Naive thymus-derived CD4-positive, alpha-beta T cell (primary cell): ENCODE measurements around the gene SMARCD1. TPM values are rescaled to one million over a fixed set of nuclear protein-coding genes. Genes with fewer than 3 reads are reported as not detected.

Experiments used
- ATAC-seq: fragments of 150-1000 bp; cut with Tn5 transposase; 2 replicates; pipeline ENCODE4 v1.10.0; 2021; ENCODE audit warnings: mild to moderate bottlenecking, moderate library complexity
- CTCF ChIA-PET: fragments of 350-600 bp; sonication (Branson Sonifier 250); formaldehyde crosslinking; loops from one replicate; lab custom pipeline; 2021; ENCODE audit warnings: antibody characterized with exemption; lab: Charles Lee
- POLR2A ChIA-PET: fragments of 350-600 bp; sonication (Branson Sonifier 250); formaldehyde crosslinking; loops from one replicate; lab custom pipeline; 2021; ENCODE audit warnings: antibody characterized with exemption, inconsistent platforms; lab: Charles Lee
- DNase-seq, 9 donors: peaks; one replicate each; pipeline versions ENCODE4 v3.0.0 to v3.0.0-alpha.2; 2020 to 2022; ENCODE audit warnings: mixed read lengths in 1 of 9
- H3K27ac ChIP-seq: one replicate; pipeline ENCODE4 v1.7.0; 2013; ENCODE audit warnings: mild to moderate bottlenecking, low read depth, low read length, moderate library complexity
- H3K27me3 ChIP-seq, 2 donors: one replicate each; pipeline ENCODE4 v1.7.0; 2013; ENCODE audit warnings: low read length in 2 of 2, mild to moderate bottlenecking in 2 of 2, moderate library complexity in 2 of 2; ENCODE audit not compliant: control insufficient read depth in 2 of 2, insufficient read depth in 2 of 2
- H3K36me3 ChIP-seq, 3 experiments: 1 replicate in 2 of 3; 2 replicates in 1 of 3; pipeline ENCODE4 v1.7.0; 2013; ENCODE audit warnings: low read length in 3 of 3, mild to moderate bottlenecking in 3 of 3, moderate library complexity in 1 of 3; ENCODE audit not compliant: insufficient read depth in 3 of 3, control insufficient read depth in 2 of 3
- H3K4me1 ChIP-seq, 2 donors: one replicate each; pipeline ENCODE4 v1.7.0; 2013; ENCODE audit warnings: low read length in 2 of 2, mild to moderate bottlenecking in 2 of 2, moderate library complexity in 1 of 2; ENCODE audit not compliant: control insufficient read depth in 2 of 2, insufficient read depth in 2 of 2
- H3K4me3 ChIP-seq: 2 replicates; pipeline ENCODE4 v1.7.0; 2013; ENCODE audit warnings: mild to moderate bottlenecking, low read length
- H3K9me3 ChIP-seq, 3 experiments: 1 replicate in 2 of 3; 2 replicates in 1 of 3; pipeline ENCODE4 v1.7.0; 2013; ENCODE audit warnings: low read length in 3 of 3; ENCODE audit not compliant: control insufficient read depth in 2 of 3
- H3K27ac Mint-ChIP-seq, 9 donors: one replicate each; pipeline ENCODE4 v1.8.0; 2020 to 2022; ENCODE audit warnings: mixed read lengths in 9 of 9, mild to moderate bottlenecking in 8 of 9, moderate library complexity in 5 of 9, inconsistent platforms in 2 of 9
- H3K27me3 Mint-ChIP-seq, 5 donors: one replicate each; pipeline ENCODE4 v1.8.0; 2021 to 2022; ENCODE audit warnings: mixed read lengths in 5 of 5, mild to moderate bottlenecking in 1 of 5
- H3K36me3 Mint-ChIP-seq, 5 donors: one replicate each; pipeline ENCODE4 v1.8.0; 2020 to 2022; ENCODE audit warnings: mixed read lengths in 5 of 5, mild to moderate bottlenecking in 3 of 5, inconsistent platforms in 1 of 5
- H3K4me1 Mint-ChIP-seq, 7 donors: one replicate each; pipeline ENCODE4 v1.8.0; 2020 to 2022; ENCODE audit warnings: mixed read lengths in 7 of 7, mild to moderate bottlenecking in 3 of 7, inconsistent platforms in 1 of 7
- H3K4me3 Mint-ChIP-seq, 10 donors: one replicate each; pipeline ENCODE4 v1.8.0; 2020 to 2022; ENCODE audit warnings: mild to moderate bottlenecking in 10 of 10, mixed read lengths in 10 of 10, moderate library complexity in 6 of 10, inconsistent platforms in 2 of 10
- H3K9me3 Mint-ChIP-seq, 11 donors: one replicate each; pipeline ENCODE4 v1.8.0; 2020 to 2022; ENCODE audit warnings: mixed read lengths in 11 of 11, mild to moderate bottlenecking in 4 of 11, inconsistent platforms in 1 of 11, moderate library complexity in 1 of 11
- intact Hi-C, 2 donors: fragments of 100-400 bp; cut with micrococcal nuclease; formaldehyde crosslinking; loops; one replicate each; pipeline ENCODE4 v1.15.1; 2023
- polyA plus RNA-seq, 2 donors: library from polyadenylated mRNA; unstranded; fragments of 300-500 nt; fragmentation: Illumina TruSeq; gene quantifications; one replicate each; pipeline ENCODE4 v1.2.3, GENCODE V29; 2021
- total RNA-seq, 6 experiments: library from RNA in 5 of 6; stranded (reverse) in 5 of 6; gene quantifications; 1 replicate in 5 of 6; 2 replicates in 1 of 6; pipeline ENCODE4 v1.2.3 and lab custom pipeline; 2021 to 2026

Gene SMARCD1
- total and polyA plus RNA-seq, 7 experiments from 2014 or later, result 9.5 to 88.5 (median 67.2) TPM

DNA sequence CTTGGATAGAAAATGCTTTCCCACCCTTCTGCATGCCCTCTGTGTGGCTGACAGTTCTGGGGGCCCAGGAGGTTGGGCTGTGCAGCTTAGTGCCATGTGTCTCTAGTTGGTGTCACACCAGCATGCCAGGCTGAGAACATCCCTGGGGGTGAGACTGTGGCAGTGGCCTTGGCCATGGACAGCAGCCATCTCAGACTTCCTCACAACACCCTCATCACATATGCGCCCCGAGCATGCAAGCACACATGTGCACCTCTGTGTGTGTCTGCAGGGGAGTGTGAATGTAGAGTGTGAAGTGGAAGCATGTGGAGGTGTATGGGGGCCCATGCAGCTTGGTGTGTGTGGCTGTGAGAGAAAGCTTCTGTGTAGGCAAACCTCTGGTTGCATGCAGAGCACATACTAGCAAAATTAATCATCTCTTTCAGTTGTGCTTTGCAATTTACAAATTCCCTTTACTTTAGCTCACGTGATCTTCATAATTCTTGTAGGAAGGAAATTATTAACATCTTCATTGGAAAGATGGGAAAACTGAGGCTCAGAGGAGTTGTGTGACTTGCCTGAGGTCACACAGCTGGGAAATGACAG lies 19.3 kb upstream of the SMARCD1 start:
- H3K27me3 Mint-ChIP-seq, result peaks cover 0 to 20% (median 6%) of the 10 kb centered on the region in 5 donors
- ATAC-seq (no peak), DNase-seq (no peak)
- H3K4me3 ChIP-seq, result no peak overlapping the region
- H3K9me3 Mint-ChIP-seq, result no peaks in the 10 kb centered on the region
- no peaks in the 10 kb centered on the region for H3K36me3 ChIP-seq
- no peaks in the 10 kb centered on the region for H3K4me1 ChIP-seq
- intact Hi-C loops, result no loop called here
- POLR2A ChIA-PET, result interaction anchor here (0.8 kb wide), 1 partner anchor 12 kb away, joined by 4 read pairs; no protein-coding TSS in a partner anchor
- H3K27ac ChIP-seq, result no peak overlapping the region
- no peaks in the 10 kb centered on the region for H3K9me3 ChIP-seq
- H3K27ac Mint-ChIP-seq, result no peak overlapping the region
- H3K4me1 Mint-ChIP-seq, result peaks cover 4 to 21% (median 12%) of the 10 kb centered on the region in 7 donors
- H3K4me3 Mint-ChIP-seq, result no peak overlapping the region
- H3K27me3 ChIP-seq, result no peaks in the 10 kb centered on the region
- CTCF ChIA-PET, result interaction anchor here (1.0 to 7.2 kb wide), 4 partner anchors 9 to 27 kb away, joined by 3 to 47 read pairs (median 3); no protein-coding TSS in a partner anchor
- H3K36me3 Mint-ChIP-seq, result peaks cover 0 to 10% (median 0%) of the 10 kb centered on the region in 5 donors

- peaks cover 0 to 17% (median 8%) of the 10 kb centered on the region in 7 donors for H3K4me1 Mint-ChIP-seq
- ChIA-PET POLR2A (no interaction called here), CTCF (interaction anchor here (1.0 to 7.2 kb wide), 4 partner anchors 10 to 99 kb away, joined by 3 to 47 read pairs (median 22); no protein-coding TSS in a partner anchor)
- H3K27ac Mint-ChIP-seq, result no peak overlapping the region
- H3K36me3 Mint-ChIP-seq, result peaks cover 0 to 6% (median 0%) of the 10 kb centered on the region in 5 donors
- no peak for DNase-seq
- Histone ChIP-seq H3K36me3 (no peaks in the 10 kb centered on the region), H3K9me3 (no peaks in the 10 kb centered on the region), H3K27ac (no peak overlapping the region), H3K4me1 (no peaks in the 10 kb centered on the region), H3K4me3 (no peak overlapping the region), H3K27me3 (no peaks in the 10 kb centered on the region)
- no peaks in the 10 kb centered on the region for H3K9me3 Mint-ChIP-seq
- peak; percentile 40 for ATAC-seq
- intact Hi-C loops, result no loop called here
- H3K4me3 Mint-ChIP-seq, result no peak overlapping the region
- H3K27me3 Mint-ChIP-seq, result peaks cover 0 to 14% (median 5%) of the 10 kb centered on the region in 5 donors
Observed at GRCh38 chr12:50066402-50066801, 18.7 kb upstream of the SMARCD1 start.

GRCh38 chr12:50069069-50069468 lies 16.1 kb upstream of the SMARCD1 start:
- POLR2A ChIA-PET, result interaction anchor here (0.8 kb wide), 1 partner anchor 16 kb away, joined by 4 read pairs; no protein-coding TSS in a partner anchor
- Histone ChIP-seq H3K27me3 (no peaks in the 10 kb centered on the region), H3K36me3 (no peaks in the 10 kb centered on the region), H3K27ac (no peak overlapping the region), H3K4me1 (no peaks in the 10 kb centered on the region), H3K4me3 (no peak overlapping the region), H3K9me3 (no peaks in the 10 kb centered on the region)
- DNase-seq (no peak), ATAC-seq (no peak)
- Mint-ChIP-seq H3K4me3 (no peak overlapping the region), H3K36me3 (no peaks in the 10 kb centered on the region), H3K27ac (no peak overlapping the region), H3K4me1 (peaks cover 0 to 10% (median 8%) of the 10 kb centered on the region in 7 donors), H3K9me3 (no peaks in the 10 kb centered on the region), H3K27me3 (no peaks in the 10 kb centered on the region)
- CTCF ChIA-PET, result interaction anchor here (0.7 to 7.2 kb wide), 11 partner anchors 8 to 1485 kb away, joined by 3 to 47 read pairs (median 4); partner anchors contain the start of gene RACGAP1
- intact Hi-C loops, result no loop called here

- Histone ChIP-seq H3K4me3 (no peak overlapping the region), H3K27ac (no peak overlapping the region), H3K9me3 (no peaks in the 10 kb centered on the region), H3K27me3 (no peaks in the 10 kb centered on the region), H3K4me1 (no peaks in the 10 kb centered on the region), H3K36me3 (no peaks in the 10 kb centered on the region)
- CTCF ChIA-PET, result interaction anchor here (0.7 to 7.2 kb wide), 10 partner anchors 8 to 1485 kb away, joined by 3 to 47 read pairs (median 4); partner anchors contain the start of gene RACGAP1
- no peak overlapping the region for H3K4me3 Mint-ChIP-seq
- DNase-seq (no peak), ATAC-seq (no peak)
- intact Hi-C loops, result no loop called here
- H3K9me3 Mint-ChIP-seq, result no peaks in the 10 kb centered on the region
- no peaks in the 10 kb centered on the region for H3K36me3 Mint-ChIP-seq
- POLR2A ChIA-PET, result interaction anchor here (0.8 to 1.1 kb wide), 2 partner anchors 15 to 116 kb away, joined by 4 read pairs; no protein-coding TSS in a partner anchor
- peaks cover 0 to 10% (median 8%) of the 10 kb centered on the region in 7 donors for H3K4me1 Mint-ChIP-seq
- H3K27ac Mint-ChIP-seq, result no peak overlapping the region
- no peaks in the 10 kb centered on the region for H3K27me3 Mint-ChIP-seq
Observed at GRCh38 chr12:50069539-50069938, 15.6 kb upstream of the SMARCD1 start.

DNA sequence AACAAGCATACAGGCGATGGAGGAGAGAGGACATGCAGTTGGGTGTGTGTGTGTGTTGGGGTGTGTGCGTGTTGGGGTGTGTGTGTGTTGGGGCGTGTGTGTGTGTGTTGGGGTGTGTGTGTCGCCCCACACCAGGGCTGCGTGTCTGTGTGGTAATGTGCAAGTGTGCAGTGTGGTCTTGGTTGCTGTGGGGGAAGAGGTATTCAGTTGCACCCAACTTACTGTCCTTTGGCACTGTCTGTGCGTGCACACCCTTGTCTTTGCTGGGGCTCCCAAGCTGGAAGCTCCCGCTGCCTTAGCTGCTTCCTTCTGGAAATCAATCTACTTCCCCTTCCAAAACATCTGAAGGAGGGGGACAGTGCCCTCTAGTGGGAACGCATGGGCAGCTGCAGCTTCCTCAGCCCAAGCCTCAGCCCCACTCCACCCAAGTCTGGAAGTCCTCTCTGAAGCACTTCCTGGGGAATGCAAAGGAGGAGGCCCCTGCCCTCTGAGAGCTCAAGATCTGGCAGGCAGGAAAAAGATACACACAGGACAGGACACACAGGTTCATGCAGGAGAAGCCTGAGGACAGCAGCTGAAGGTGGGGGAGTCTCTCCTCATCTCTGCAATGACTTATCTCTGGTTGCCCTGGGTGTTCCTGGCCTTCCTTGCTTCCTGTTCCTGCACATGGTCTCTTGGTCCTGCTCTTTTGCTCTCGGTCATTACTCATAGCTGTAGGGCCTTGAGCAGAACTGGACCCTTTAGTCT lies 14.7 kb upstream of the SMARCD1 start:
- H3K9me3 Mint-ChIP-seq, result no peaks in the 10 kb centered on the region
- H3K4me1 ChIP-seq, result peaks cover 0 to 3% of the 10 kb centered on the region in 2 donors
- H3K4me1 Mint-ChIP-seq, result peaks cover 0 to 14% (median 8%) of the 10 kb centered on the region in 7 donors
- intact Hi-C loops, result loop anchor here (1.0 kb wide), 3 partner anchors 31 to 203 kb away; no protein-coding TSS in a partner anchor
- H3K4me3 ChIP-seq, result no peak overlapping the region
- no peaks in the 10 kb centered on the region for H3K36me3 ChIP-seq
- no peaks in the 10 kb centered on the region for H3K27me3 ChIP-seq
- H3K36me3 Mint-ChIP-seq, result no peaks in the 10 kb centered on the region
- H3K9me3 ChIP-seq, result no peaks in the 10 kb centered on the region
- H3K27me3 Mint-ChIP-seq, result no peaks in the 10 kb centered on the region
- ChIA-PET POLR2A (interaction anchor here (1.0 to 1.1 kb wide), 2 partner anchors 106 to 115 kb away, joined by 3 to 4 read pairs; no protein-coding TSS in a partner anchor), CTCF (interaction anchor here (0.6 to 7.2 kb wide), 18 partner anchors 12 to 434 kb away, joined by 3 to 47 read pairs (median 4); partner anchors contain the start of gene SMARCD1)
- DNase-seq (peak in 8 of 9 donors; percentile 37 to 71 (median 56)), ATAC-seq (peak; percentile 74)
- H3K4me3 Mint-ChIP-seq, result no peak overlapping the region
- peak overlapping the region in 4 of 9 donors; percentile 15 to 33 (median 26) for H3K27ac Mint-ChIP-seq
- H3K27ac ChIP-seq, result no peak overlapping the region

GRCh38 chr12:50072198-50072907 lies 12.8 kb upstream of the SMARCD1 start:
- intact Hi-C loops, result no loop called here

More at GRCh38 chr12:50072198-50072907, 12.8 kb upstream of the SMARCD1 start:
- Histone ChIP-seq H3K4me3 (no peak overlapping the region), H3K4me1 (peaks cover 0 to 4% of the 10 kb centered on the region in 2 donors), H3K36me3 (no peaks in the 10 kb centered on the region), H3K27ac (no peak overlapping the region), H3K27me3 (no peaks in the 10 kb centered on the region), H3K9me3 (no peaks in the 10 kb centered on the region)
- POLR2A ChIA-PET, result no interaction called here
- no peaks in the 10 kb centered on the region for H3K9me3 Mint-ChIP-seq
- CTCF ChIA-PET, result interaction anchor here (0.6 to 2.4 kb wide), 5 partner anchors 62 to 244 kb away, joined by 3 to 19 read pairs (median 4); no protein-coding TSS in a partner anchor
- H3K36me3 Mint-ChIP-seq, result no peaks in the 10 kb centered on the region
- ATAC-seq, result no peak
- no peak overlapping the region for H3K27ac Mint-ChIP-seq
- no peak overlapping the region for H3K4me3 Mint-ChIP-seq
- H3K4me1 Mint-ChIP-seq, result peaks cover 0 to 14% (median 8%) of the 10 kb centered on the region in 7 donors
- DNase-seq, result no peak
- no peaks in the 10 kb centered on the region for H3K27me3 Mint-ChIP-seq
